HEK293 (cell line): ENCODE measurements around the gene LAMC2.

Experiments used
- KLF10 ChIP-seq: fragments of 450-650 bp; IDR thresholded peaks from 2 replicates; pipeline ENCODE4 v1.5.1; 2018; ENCODE audit warnings: missing biosample characterization, mild to moderate bottlenecking, missing genetic modification characterization
- WT1 ChIP-seq: fragments of 450-650 bp; formaldehyde crosslinking; IDR thresholded peaks from 2 replicates; pipeline ENCODE4 v1.5.1; 2016; ENCODE audit warnings: missing biosample characterization, missing genetic modification characterization
- ZBTB8A ChIP-seq: fragments of 450-650 bp; formaldehyde crosslinking; IDR thresholded peaks from 2 replicates; pipeline ENCODE4 v1.5.1; 2016; ENCODE audit warnings: missing biosample characterization, missing genetic modification characterization
- ZFHX2 ChIP-seq: fragments of 450-650 bp; formaldehyde crosslinking; conservative IDR thresholded peaks from 2 replicates; pipeline ENCODE4 v1.5.1; 2016; ENCODE audit warnings: missing biosample characterization, missing genetic modification characterization
- ZNF10 ChIP-seq: fragments of 450-650 bp; formaldehyde crosslinking; IDR thresholded peaks from 2 replicates; pipeline ENCODE4 v1.5.1; 2017; ENCODE audit warnings: missing biosample characterization, missing genetic modification characterization
- ZNF112 ChIP-seq: fragments of 450-650 bp; formaldehyde crosslinking; IDR thresholded peaks from 2 replicates; pipeline ENCODE4 v1.5.0; 2017; ENCODE audit warnings: missing biosample characterization, missing genetic modification characterization
- ZNF138 ChIP-seq: fragments of 450-650 bp; formaldehyde crosslinking; IDR thresholded peaks from 2 replicates; pipeline ENCODE4 v1.5.1; 2016; ENCODE audit warnings: missing biosample characterization, missing genetic modification characterization, borderline replicate concordance
- ZNF184 ChIP-seq: fragments of 450-650 bp; IDR thresholded peaks from 2 replicates; pipeline ENCODE4 v1.5.1; 2018; ENCODE audit warnings: missing biosample characterization, mild to moderate bottlenecking, missing genetic modification characterization
- ZNF19 ChIP-seq: fragments of 450-650 bp; formaldehyde crosslinking; IDR thresholded peaks from 2 replicates; pipeline ENCODE4; 2016; ENCODE audit warnings: missing biosample characterization, missing genetic modification characterization, low read depth
- ZNF354C ChIP-seq: fragments of 450-650 bp; formaldehyde crosslinking; IDR thresholded peaks from 2 replicates; pipeline ENCODE4 v1.5.1; 2016; ENCODE audit warnings: missing biosample characterization, missing genetic modification characterization, low read depth, borderline replicate concordance
- ZNF423 ChIP-seq: fragments of 450-650 bp; formaldehyde crosslinking; IDR thresholded peaks from 2 replicates; pipeline ENCODE4 v1.5.1; 2016; ENCODE audit warnings: missing biosample characterization, missing genetic modification characterization
- ZNF521 ChIP-seq: fragments of 450-650 bp; formaldehyde crosslinking; IDR thresholded peaks from 2 replicates; pipeline ENCODE4 v1.5.1; 2017; ENCODE audit warnings: missing biosample characterization, mild to moderate bottlenecking, missing genetic modification characterization
- ZNF548 ChIP-seq: fragments of 450-650 bp; formaldehyde crosslinking; IDR thresholded peaks from 2 replicates; pipeline ENCODE4 v1.5.1; 2016; ENCODE audit warnings: missing biosample characterization, missing genetic modification characterization
- ZNF558 ChIP-seq: fragments of 450-650 bp; formaldehyde crosslinking; IDR thresholded peaks from 2 replicates; pipeline ENCODE4 v1.5.1; 2016; ENCODE audit warnings: missing biosample characterization, missing genetic modification characterization
- ZNF560 ChIP-seq: fragments of 450-650 bp; formaldehyde crosslinking; IDR thresholded peaks from 2 replicates; pipeline ENCODE4 v1.5.1; 2017; ENCODE audit warnings: missing biosample characterization, missing genetic modification characterization, borderline replicate concordance
- ZNF621 ChIP-seq: fragments of 450-650 bp; formaldehyde crosslinking; IDR thresholded peaks from 2 replicates; pipeline ENCODE4 v1.5.1; 2017; ENCODE audit warnings: missing biosample characterization, missing genetic modification characterization
- ZNF626 ChIP-seq: fragments of 450-650 bp; sonication (Bioruptor Pico); formaldehyde crosslinking; IDR thresholded peaks from 2 replicates; pipeline ENCODE4 v1.5.1; 2018; ENCODE audit warnings: missing biosample characterization, missing genetic modification characterization, inconsistent platforms
- ZNF747 ChIP-seq: fragments of 450-650 bp; formaldehyde crosslinking; IDR thresholded peaks from 2 replicates; pipeline ENCODE4 v1.5.1; 2016; ENCODE audit warnings: missing biosample characterization, missing genetic modification characterization
- ZNF76 ChIP-seq: fragments of 450-650 bp; formaldehyde crosslinking; IDR thresholded peaks from 2 replicates; pipeline ENCODE4; 2016; ENCODE audit warnings: low read depth, missing biosample characterization, missing genetic modification characterization, borderline replicate concordance
- ZNF776 ChIP-seq: fragments of 450-650 bp; formaldehyde crosslinking; IDR thresholded peaks from 2 replicates; pipeline ENCODE4 v1.5.0; 2017; ENCODE audit warnings: missing biosample characterization, missing genetic modification characterization, borderline replicate concordance
- ZNF777 ChIP-seq: fragments of 450-650 bp; formaldehyde crosslinking; IDR thresholded peaks from 2 replicates; pipeline ENCODE4 v1.5.1; 2017; ENCODE audit warnings: missing biosample characterization, missing genetic modification characterization, borderline replicate concordance
- ZNF785 ChIP-seq: fragments of 450-650 bp; formaldehyde crosslinking; IDR thresholded peaks from 2 replicates; pipeline ENCODE4 v1.5.1; 2016; ENCODE audit warnings: missing biosample characterization, missing genetic modification characterization
- ZXDB ChIP-seq: fragments of 450-650 bp; formaldehyde crosslinking; IDR thresholded peaks from 2 replicates; pipeline ENCODE4 v1.5.1; 2016; ENCODE audit warnings: missing biosample characterization, missing genetic modification characterization
- TF ChIP-seq, protein P1 (sequence below): fragments of 450-650 bp; formaldehyde crosslinking; IDR thresholded peaks from 2 replicates; pipeline ENCODE4 v1.5.1; 2016; ENCODE audit warnings: missing biosample characterization, missing genetic modification characterization
- TF ChIP-seq, protein P2 (sequence below): fragments of 450-650 bp; IDR thresholded peaks from 2 replicates; pipeline ENCODE4 v1.5.1; 2018; ENCODE audit warnings: missing biosample characterization, mild to moderate bottlenecking, missing genetic modification characterization
- TF ChIP-seq, protein P3 (sequence below): fragments of 450-650 bp; formaldehyde crosslinking; IDR thresholded peaks from 2 replicates; pipeline ENCODE4 v1.5.1; 2016; ENCODE audit warnings: missing biosample characterization, missing genetic modification characterization
- TF ChIP-seq, protein P4 (sequence below): fragments of 450-650 bp; formaldehyde crosslinking; IDR thresholded peaks from 2 replicates; pipeline ENCODE4 v1.5.1; 2016; ENCODE audit warnings: missing biosample characterization, missing genetic modification characterization
- TF ChIP-seq, protein P5 (sequence below): fragments of 450-650 bp; formaldehyde crosslinking; IDR thresholded peaks from 2 replicates; pipeline ENCODE4 v1.5.1; 2016; ENCODE audit warnings: missing biosample characterization, missing genetic modification characterization, low read depth
- TF ChIP-seq, protein P6 (sequence below): IDR thresholded peaks from 2 replicates; pipeline ENCODE4 v1.6.1; 2011; ENCODE audit warnings: mild to moderate bottlenecking, low read depth, low read length, borderline replicate concordance

Gene LAMC2

DNA sequence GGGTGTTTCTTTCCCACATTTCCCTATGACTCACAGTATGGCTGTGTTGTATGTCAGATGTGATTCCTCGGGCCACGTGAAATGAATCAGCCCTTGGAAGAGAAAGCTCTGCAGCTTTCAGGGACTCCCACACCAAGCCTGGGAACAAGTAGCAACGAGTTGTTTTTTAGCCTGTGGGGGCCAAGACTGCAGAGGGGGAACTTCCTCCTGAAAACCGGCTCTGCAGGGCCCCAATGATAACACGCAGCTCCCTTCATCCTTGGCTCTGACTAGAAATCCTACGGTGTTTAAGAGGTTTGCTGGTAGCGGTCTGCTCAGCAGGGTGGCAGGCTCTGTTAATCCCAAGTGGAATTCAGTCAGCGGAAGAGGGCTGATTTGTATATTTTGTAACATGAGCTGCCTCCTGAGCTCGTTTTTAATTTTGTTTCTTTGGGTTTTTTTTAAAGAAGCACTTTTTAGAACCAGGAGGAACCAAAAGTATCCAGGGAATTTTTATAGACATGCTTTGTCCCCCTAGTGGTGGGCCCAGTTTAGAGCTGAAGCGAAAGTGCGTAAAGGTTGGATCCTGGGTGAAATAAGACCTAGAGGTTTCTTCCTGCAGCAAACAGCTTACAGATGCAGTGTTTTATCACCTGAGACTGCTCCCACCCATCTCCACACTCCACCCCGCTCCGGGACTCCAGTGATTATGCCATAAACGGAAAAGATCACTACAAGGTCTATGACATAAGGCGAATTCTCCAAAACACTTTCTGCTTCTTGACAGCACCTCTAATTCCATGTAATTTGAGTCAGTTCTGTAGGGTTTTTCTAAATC lies 48.8 kb downstream of the LAMC2 start (continued):
- TF ChIP-seq, protein P1, sequence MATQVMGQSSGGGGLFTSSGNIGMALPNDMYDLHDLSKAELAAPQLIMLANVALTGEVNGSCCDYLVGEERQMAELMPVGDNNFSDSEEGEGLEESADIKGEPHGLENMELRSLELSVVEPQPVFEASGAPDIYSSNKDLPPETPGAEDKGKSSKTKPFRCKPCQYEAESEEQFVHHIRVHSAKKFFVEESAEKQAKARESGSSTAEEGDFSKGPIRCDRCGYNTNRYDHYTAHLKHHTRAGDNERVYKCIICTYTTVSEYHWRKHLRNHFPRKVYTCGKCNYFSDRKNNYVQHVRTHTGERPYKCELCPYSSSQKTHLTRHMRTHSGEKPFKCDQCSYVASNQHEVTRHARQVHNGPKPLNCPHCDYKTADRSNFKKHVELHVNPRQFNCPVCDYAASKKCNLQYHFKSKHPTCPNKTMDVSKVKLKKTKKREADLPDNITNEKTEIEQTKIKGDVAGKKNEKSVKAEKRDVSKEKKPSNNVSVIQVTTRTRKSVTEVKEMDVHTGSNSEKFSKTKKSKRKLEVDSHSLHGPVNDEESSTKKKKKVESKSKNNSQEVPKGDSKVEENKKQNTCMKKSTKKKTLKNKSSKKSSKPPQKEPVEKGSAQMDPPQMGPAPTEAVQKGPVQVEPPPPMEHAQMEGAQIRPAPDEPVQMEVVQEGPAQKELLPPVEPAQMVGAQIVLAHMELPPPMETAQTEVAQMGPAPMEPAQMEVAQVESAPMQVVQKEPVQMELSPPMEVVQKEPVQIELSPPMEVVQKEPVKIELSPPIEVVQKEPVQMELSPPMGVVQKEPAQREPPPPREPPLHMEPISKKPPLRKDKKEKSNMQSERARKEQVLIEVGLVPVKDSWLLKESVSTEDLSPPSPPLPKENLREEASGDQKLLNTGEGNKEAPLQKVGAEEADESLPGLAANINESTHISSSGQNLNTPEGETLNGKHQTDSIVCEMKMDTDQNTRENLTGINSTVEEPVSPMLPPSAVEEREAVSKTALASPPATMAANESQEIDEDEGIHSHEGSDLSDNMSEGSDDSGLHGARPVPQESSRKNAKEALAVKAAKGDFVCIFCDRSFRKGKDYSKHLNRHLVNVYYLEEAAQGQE (tag by site-specific recombination) = 0 out of 2 replicates have a peak, but pooled peaks have one; percentile 56
- TF ChIP-seq ZBTB8A (tag by site-specific recombination) = peak; percentile 81
- TF ChIP-seq ZNF521 (tag by site-specific recombination) = no peak
- peak; percentile 88 for TF ChIP-seq WT1
- TF ChIP-seq ZNF19 (tag by site-specific recombination) = no peak
- no peak for TF ChIP-seq ZNF776 (tag by site-specific recombination)
- TF ChIP-seq ZNF423 = peak; percentile 73
- peak; percentile 36; the same call in 1 of the 2 replicates for TF ChIP-seq ZNF76
- TF ChIP-seq ZNF747 (tag by site-specific recombination) = no peak
- TF ChIP-seq ZNF560 (tag by site-specific recombination) = no peak
- TF ChIP-seq, protein P2, sequence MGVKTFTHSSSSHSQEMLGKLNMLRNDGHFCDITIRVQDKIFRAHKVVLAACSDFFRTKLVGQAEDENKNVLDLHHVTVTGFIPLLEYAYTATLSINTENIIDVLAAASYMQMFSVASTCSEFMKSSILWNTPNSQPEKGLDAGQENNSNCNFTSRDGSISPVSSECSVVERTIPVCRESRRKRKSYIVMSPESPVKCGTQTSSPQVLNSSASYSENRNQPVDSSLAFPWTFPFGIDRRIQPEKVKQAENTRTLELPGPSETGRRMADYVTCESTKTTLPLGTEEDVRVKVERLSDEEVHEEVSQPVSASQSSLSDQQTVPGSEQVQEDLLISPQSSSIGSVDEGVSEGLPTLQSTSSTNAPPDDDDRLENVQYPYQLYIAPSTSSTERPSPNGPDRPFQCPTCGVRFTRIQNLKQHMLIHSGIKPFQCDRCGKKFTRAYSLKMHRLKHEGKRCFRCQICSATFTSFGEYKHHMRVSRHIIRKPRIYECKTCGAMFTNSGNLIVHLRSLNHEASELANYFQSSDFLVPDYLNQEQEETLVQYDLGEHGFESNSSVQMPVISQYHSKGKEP (tag by site-specific recombination) = peak; percentile 83
- TF ChIP-seq ZNF621 (tag by site-specific recombination) = no peak
- TF ChIP-seq, protein P3, sequence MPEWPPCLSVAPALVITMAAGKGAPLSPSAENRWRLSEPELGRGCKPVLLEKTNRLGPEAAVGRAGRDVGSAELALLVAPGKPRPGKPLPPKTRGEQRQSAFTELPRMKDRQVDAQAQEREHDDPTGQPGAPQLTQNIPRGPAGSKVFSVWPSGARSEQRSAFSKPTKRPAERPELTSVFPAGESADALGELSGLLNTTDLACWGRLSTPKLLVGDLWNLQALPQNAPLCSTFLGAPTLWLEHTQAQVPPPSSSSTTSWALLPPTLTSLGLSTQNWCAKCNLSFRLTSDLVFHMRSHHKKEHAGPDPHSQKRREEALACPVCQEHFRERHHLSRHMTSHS (tag by site-specific recombination) = peak; percentile 59; the same call in 1 of the 2 replicates
- TF ChIP-seq, protein P4, sequence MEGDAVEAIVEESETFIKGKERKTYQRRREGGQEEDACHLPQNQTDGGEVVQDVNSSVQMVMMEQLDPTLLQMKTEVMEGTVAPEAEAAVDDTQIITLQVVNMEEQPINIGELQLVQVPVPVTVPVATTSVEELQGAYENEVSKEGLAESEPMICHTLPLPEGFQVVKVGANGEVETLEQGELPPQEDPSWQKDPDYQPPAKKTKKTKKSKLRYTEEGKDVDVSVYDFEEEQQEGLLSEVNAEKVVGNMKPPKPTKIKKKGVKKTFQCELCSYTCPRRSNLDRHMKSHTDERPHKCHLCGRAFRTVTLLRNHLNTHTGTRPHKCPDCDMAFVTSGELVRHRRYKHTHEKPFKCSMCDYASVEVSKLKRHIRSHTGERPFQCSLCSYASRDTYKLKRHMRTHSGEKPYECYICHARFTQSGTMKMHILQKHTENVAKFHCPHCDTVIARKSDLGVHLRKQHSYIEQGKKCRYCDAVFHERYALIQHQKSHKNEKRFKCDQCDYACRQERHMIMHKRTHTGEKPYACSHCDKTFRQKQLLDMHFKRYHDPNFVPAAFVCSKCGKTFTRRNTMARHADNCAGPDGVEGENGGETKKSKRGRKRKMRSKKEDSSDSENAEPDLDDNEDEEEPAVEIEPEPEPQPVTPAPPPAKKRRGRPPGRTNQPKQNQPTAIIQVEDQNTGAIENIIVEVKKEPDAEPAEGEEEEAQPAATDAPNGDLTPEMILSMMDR (tag by site-specific recombination) = peak; percentile 67
- TF ChIP-seq ZNF184 (tag by site-specific recombination) = peak; percentile 57; the same call in 1 of the 2 replicates
- 0 out of 2 replicates have a peak, but pooled peaks have one; percentile 75 for TF ChIP-seq KLF10 (tag by site-specific recombination)
- TF ChIP-seq ZNF626 (tag by site-specific recombination) = peak; percentile 54; the same call in 1 of the 2 replicates
- peak; percentile 86 for TF ChIP-seq ZXDB (tag by site-specific recombination)
- TF ChIP-seq ZFHX2 (tag by site-specific recombination) = peak; percentile 47; the same call in 1 of the 2 replicates
- TF ChIP-seq, protein P5, sequence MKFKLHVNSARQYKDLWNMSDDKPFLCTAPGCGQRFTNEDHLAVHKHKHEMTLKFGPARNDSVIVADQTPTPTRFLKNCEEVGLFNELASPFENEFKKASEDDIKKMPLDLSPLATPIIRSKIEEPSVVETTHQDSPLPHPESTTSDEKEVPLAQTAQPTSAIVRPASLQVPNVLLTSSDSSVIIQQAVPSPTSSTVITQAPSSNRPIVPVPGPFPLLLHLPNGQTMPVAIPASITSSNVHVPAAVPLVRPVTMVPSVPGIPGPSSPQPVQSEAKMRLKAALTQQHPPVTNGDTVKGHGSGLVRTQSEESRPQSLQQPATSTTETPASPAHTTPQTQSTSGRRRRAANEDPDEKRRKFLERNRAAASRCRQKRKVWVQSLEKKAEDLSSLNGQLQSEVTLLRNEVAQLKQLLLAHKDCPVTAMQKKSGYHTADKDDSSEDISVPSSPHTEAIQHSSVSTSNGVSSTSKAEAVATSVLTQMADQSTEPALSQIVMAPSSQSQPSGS (tag by site-specific recombination) = 0 out of 2 replicates have a peak, but pooled peaks have one; percentile 2
- TF ChIP-seq, protein P6, sequence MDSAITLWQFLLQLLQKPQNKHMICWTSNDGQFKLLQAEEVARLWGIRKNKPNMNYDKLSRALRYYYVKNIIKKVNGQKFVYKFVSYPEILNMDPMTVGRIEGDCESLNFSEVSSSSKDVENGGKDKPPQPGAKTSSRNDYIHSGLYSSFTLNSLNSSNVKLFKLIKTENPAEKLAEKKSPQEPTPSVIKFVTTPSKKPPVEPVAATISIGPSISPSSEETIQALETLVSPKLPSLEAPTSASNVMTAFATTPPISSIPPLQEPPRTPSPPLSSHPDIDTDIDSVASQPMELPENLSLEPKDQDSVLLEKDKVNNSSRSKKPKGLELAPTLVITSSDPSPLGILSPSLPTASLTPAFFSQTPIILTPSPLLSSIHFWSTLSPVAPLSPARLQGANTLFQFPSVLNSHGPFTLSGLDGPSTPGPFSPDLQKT = no peak
- peak; percentile 73; the same call in 1 of the 2 replicates for TF ChIP-seq ZNF558 (tag by site-specific recombination)
- no peak for TF ChIP-seq ZNF138 (tag by site-specific recombination)
- no peak for TF ChIP-seq ZNF777 (tag by site-specific recombination)
- no peak for TF ChIP-seq ZNF548
- no peak for TF ChIP-seq ZNF112
- peak; percentile 62; the same call in 1 of the 2 replicates for TF ChIP-seq ZNF10 (tag by site-specific recombination)
- no peak for TF ChIP-seq ZNF785 (tag by site-specific recombination)
- no peak for TF ChIP-seq ZNF354C (tag by site-specific recombination)
